HEK293T (cell line): ENCODE data around the gene ETAA1.

ENCODE experiments used
- CTCF ChIA-PET: fragments of 350-600 bp; formaldehyde crosslinking; extraction: SDS; loops from one replicate; lab custom pipeline; 2021; ENCODE audit warnings: antibody characterized with exemption, inconsistent platforms; lab: Yijun Ruan, JAX
- POLR2A ChIA-PET: fragments of 350-600 bp; formaldehyde crosslinking; extraction: SDS; loops from one replicate; lab custom pipeline; 2020; ENCODE audit warnings: antibody characterized with exemption, inconsistent platforms; lab: Yijun Ruan, JAX
- DNase-seq: peaks from one replicate; pipeline ENCODE4 v3.0.0; 2012; ENCODE audit warnings: mixed read lengths; ENCODE audit errors: extremely low spot score
- ARNT ChIP-seq: fragments of 450-650 bp; IDR thresholded peaks from 2 replicates; pipeline ENCODE4 v1.6.1; 2017; ENCODE audit warnings: mild to moderate bottlenecking
- BHLHE40 ChIP-seq: fragments of 450-650 bp; IDR thresholded peaks from 2 replicates; pipeline ENCODE4 v1.6.1; 2016; ENCODE audit warnings: mild to moderate bottlenecking, moderate library complexity, borderline replicate concordance
- CTBP1 ChIP-seq: fragments of 450-650 bp; IDR thresholded peaks from 2 replicates; pipeline ENCODE4 v1.6.1; 2016; ENCODE audit warnings: borderline replicate concordance
- ELF4 ChIP-seq: fragments of 450-650 bp; IDR thresholded peaks from 2 replicates; pipeline ENCODE4 v1.6.1; 2017; ENCODE audit warnings: antibody characterized with exemption
- FOXA1 ChIP-seq: fragments of 450-650 bp; IDR thresholded peaks from 2 replicates; pipeline ENCODE4 v1.6.1; 2016; ENCODE audit warnings: mild to moderate bottlenecking
- FOXK2 ChIP-seq: fragments of 450-650 bp; IDR thresholded peaks from 2 replicates; pipeline ENCODE4 v1.6.1; 2016; ENCODE audit warnings: mild to moderate bottlenecking
- FOXM1 ChIP-seq: fragments of 450-650 bp; IDR thresholded peaks from 2 replicates; pipeline ENCODE4 v1.6.1; 2017; ENCODE audit warnings: mild to moderate bottlenecking, borderline replicate concordance
- HDGF ChIP-seq: fragments of 450-650 bp; IDR thresholded peaks from 2 replicates; pipeline ENCODE4 v1.6.1; 2017; ENCODE audit warnings: antibody characterized with exemption, borderline replicate concordance
- L3MBTL2 ChIP-seq: fragments of 450-650 bp; conservative IDR thresholded peaks from 2 replicates; pipeline ENCODE4 v1.6.1; 2016; ENCODE audit warnings: mild to moderate bottlenecking
- LEF1 ChIP-seq: fragments of 450-650 bp; IDR thresholded peaks from 2 replicates; pipeline ENCODE4 v1.6.1; 2017; ENCODE audit warnings: mild to moderate bottlenecking, borderline replicate concordance
- NFRKB ChIP-seq: fragments of 450-650 bp; IDR thresholded peaks from 2 replicates; pipeline ENCODE4 v1.6.1; 2016; ENCODE audit warnings: mild to moderate bottlenecking, moderate library complexity
- SP1 ChIP-seq: fragments of 450-650 bp; IDR thresholded peaks from 2 replicates; pipeline ENCODE4 v1.6.1; 2017
- SUZ12 ChIP-seq: fragments of 450-650 bp; IDR thresholded peaks from 2 replicates; pipeline ENCODE4 v1.6.1; 2016; ENCODE audit warnings: mild to moderate bottlenecking
- TARDBP ChIP-seq: fragments of 450-650 bp; IDR thresholded peaks from 2 replicates; pipeline ENCODE4 v1.6.1; 2016
- ZNF384 ChIP-seq: fragments of 450-650 bp; IDR thresholded peaks from 2 replicates; pipeline ENCODE4 v1.6.1; 2016
- TF ChIP-seq, protein P1 (sequence below): fragments of 450-650 bp; IDR thresholded peaks from 2 replicates; pipeline ENCODE4 v1.6.1; 2016

Gene ETAA1

DNA sequence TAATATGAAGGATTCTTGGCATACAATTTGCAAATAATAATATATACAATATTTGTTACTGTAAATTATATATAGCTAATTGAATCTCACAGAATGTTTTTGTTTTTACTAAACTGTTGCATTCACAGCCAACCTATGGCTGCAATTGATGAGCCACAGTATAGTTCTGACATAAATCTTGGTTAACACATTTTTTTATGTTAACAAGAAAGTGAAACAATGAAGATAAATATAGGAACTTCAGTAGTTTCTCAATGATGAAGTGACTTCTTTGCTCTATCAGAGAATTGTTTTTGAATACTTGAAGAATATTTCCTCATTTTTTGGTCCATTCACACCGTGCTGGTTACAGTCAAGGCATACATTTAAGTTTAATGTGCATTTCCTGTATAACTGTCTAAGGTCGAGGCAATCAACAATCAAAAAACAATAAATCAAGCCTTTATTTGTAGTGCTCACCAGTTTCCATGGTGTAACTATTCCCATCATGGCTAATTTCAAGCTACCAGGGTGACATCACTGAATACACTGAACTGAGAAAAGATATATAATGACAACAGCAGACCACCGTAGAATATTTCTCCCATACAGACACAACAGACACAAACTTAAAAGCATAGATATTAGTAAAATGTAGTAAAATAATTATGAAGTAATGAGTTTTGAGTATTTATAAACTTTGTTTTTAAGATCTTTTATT lies 12.9 kb upstream of the ETAA1 start:
- TF ChIP-seq HDGF: no peak
- TF ChIP-seq ZNF384: no peak
- no peak for TF ChIP-seq SUZ12
- no peak for TF ChIP-seq L3MBTL2
- no peak for TF ChIP-seq FOXK2
- TF ChIP-seq, protein P1, sequence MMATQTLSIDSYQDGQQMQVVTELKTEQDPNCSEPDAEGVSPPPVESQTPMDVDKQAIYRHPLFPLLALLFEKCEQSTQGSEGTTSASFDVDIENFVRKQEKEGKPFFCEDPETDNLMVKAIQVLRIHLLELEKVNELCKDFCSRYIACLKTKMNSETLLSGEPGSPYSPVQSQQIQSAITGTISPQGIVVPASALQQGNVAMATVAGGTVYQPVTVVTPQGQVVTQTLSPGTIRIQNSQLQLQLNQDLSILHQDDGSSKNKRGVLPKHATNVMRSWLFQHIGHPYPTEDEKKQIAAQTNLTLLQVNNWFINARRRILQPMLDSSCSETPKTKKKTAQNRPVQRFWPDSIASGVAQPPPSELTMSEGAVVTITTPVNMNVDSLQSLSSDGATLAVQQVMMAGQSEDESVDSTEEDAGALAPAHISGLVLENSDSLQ: no peak
- TF ChIP-seq ELF4: no peak
- no peak for TF ChIP-seq NFRKB
- TF ChIP-seq SP1: no peak
- TF ChIP-seq FOXA1: no peak
- no peak for TF ChIP-seq BHLHE40
- TF ChIP-seq TARDBP: no peak
- no peak for TF ChIP-seq ARNT
- TF ChIP-seq FOXM1: no peak
- no peak for TF ChIP-seq LEF1
- no peak for TF ChIP-seq CTBP1
- DNase-seq: no peak
- CTCF ChIA-PET: no interaction called here
- POLR2A ChIA-PET: no interaction called here

DNA sequence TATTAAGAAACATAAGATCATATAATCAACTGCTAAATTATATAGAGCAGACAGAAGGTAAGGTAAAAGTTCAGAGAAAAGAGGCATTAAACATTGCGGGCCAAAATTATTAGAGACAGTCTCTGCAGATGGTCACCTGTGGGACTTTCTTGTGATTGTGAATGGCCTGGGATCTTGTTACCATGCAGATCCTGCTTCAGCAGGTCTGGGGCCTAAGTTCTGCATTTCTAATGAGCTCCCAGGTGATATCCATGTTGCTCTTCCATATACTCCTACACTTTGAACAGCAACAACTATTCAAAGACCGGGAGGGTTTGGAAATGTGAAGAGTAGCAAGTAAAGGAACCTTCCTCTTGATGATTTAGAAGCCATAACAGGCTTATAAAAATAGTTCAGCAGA lies 8.5 kb upstream of the ETAA1 start:
- ChIA-PET POLR2A (no interaction called here), CTCF (no interaction called here)
- DNase-seq: no peak
- TF ChIP-seq LEF1: no peak
- no peak for TF ChIP-seq ZNF384
- TF ChIP-seq FOXA1: no peak
- no peak for TF ChIP-seq ELF4
- TF ChIP-seq FOXM1: no peak
- TF ChIP-seq NFRKB: no peak
- TF ChIP-seq SP1: no peak
- no peak for TF ChIP-seq SUZ12
- TF ChIP-seq ARNT: no peak
- no peak for TF ChIP-seq FOXK2

DNA sequence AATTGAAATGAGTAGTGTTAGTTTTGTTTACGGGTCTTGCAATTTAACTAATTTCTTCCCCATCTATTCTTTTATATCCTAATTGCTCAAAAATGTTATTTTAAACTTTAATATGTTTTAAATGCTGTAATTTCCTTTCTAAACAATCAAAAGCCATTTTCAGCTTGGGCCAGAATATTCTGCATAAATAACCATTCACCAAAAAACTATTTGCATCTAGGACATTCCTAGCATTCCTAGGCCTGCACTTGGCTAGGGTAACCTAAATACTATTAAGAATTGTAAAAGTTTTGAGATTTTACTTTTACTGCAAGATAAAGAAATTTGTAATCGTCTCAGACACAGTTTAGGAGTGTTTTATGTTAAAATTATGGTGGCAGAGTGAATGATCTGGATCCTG lies 7.8 kb upstream of the ETAA1 start:
- ChIA-PET CTCF (no interaction called here), POLR2A (no interaction called here)
- DNase-seq: no peak
- TF ChIP-seq SP1 (no peak), LEF1 (no peak), ELF4 (no peak), SUZ12 (no peak), ZNF384 (no peak), ARNT (no peak), FOXK2 (no peak), L3MBTL2 (no peak), FOXA1 (no peak)
- TF ChIP-seq, protein P1: no peak

DNA sequence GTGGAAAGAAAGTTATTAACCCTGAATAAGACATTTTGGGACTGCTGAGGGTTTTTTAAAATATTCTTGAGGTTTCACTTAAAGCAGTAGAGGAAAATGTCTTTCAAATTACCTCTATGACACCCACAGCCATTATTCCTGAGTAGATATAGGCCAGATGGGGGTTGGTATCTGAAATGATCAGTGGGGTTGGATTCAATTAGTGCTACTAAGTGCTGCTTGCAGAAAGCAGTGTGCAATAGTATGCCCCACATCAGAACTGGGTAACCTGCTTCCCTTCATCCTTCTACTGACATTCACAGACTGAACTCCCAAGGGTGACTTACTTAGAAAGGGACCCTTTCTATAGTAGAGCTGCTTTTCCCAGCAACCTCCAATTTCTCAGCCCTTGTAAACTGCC lies 7.3 kb upstream of the ETAA1 start:
- CTCF ChIA-PET: no interaction called here
- POLR2A ChIA-PET: no interaction called here
- TF ChIP-seq FOXA1 (no peak), LEF1 (no peak), L3MBTL2 (no peak), SUZ12 (no peak), HDGF (no peak), ARNT (no peak), ZNF384 (no peak), BHLHE40 (no peak), SP1 (no peak), FOXK2 (no peak), NFRKB (no peak), ELF4 (no peak), FOXM1 (no peak), CTBP1 (no peak), TARDBP (no peak)
- TF ChIP-seq, protein P1: no peak
- DNase-seq: no peak

DNA sequence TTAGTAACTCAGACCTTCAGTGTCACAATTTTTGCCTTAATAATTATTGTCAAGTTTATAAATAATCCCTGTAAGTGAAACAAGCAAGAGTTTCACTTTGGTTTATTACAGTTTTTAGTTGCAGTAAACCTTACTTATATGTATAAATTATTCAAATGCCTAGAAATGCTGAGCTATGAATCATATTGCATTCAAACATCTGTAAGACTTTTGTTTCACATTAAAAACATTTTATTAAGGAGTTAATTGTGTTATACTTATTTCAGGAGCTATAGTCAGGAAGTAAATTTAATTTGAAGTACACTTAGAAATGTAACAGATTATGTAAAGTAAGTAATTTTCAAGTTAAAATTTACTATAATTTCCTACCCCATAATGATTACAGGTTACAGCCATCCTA lies 3.9 kb upstream of the ETAA1 start:
- ChIA-PET POLR2A (interaction anchor here (0.7 kb wide), 1 partner anchor 58 kb away, joined by 4 read pairs; no protein-coding TSS in a partner anchor), CTCF (no interaction called here)

More for the DNA sequence above, 3.9 kb upstream of the ETAA1 start:
- DNase-seq: no peak
- TF ChIP-seq, protein P1: no peak
- no peak for TF ChIP-seq ARNT
- TF ChIP-seq TARDBP: no peak
- no peak for TF ChIP-seq HDGF
- TF ChIP-seq LEF1: no peak
- no peak for TF ChIP-seq BHLHE40
- no peak for TF ChIP-seq SP1
- no peak for TF ChIP-seq L3MBTL2
- no peak for TF ChIP-seq ELF4
- no peak for TF ChIP-seq NFRKB
- TF ChIP-seq FOXA1: no peak
- TF ChIP-seq FOXK2: no peak
- TF ChIP-seq SUZ12: no peak
- TF ChIP-seq FOXM1: no peak
- TF ChIP-seq CTBP1: no peak
- TF ChIP-seq ZNF384: no peak
